ENCODE measurements around the gene ATF4. TPM values are rescaled to one million over a fixed set of nuclear protein-coding genes. Genes with fewer than 3 reads are reported as not detected.
A peak's percentile ranks its signal among the peaks of the same experiment; 100 is the strongest.

Gene ATF4
- total RNA-seq, 2 donors from 2014 or later = 301 to 320 TPM

GRCh38 chr22:39534591-39535356 lies 14.4 kb downstream of the ATF4 start:
- H3K27ac ChIP-seq = no peak overlapping the region
- no peak for DNase-seq (ENCODE audit: low spot score)
- H3K36me3 ChIP-seq = peaks cover 3% of the 10 kb centered on the region
- TF ChIP-seq CTCF (IDR thresholded peaks at IDR 0.05) = peak; percentile 89
- no peak overlapping the region for H3K4me3 ChIP-seq
- no peaks in the 10 kb centered on the region for H3K27me3 ChIP-seq (replicated peaks; ENCODE audit: insufficient read depth)
- H3K4me1 ChIP-seq (ENCODE audit: control insufficient read depth in 1 of 2, low read depth in 2 of 2) = peaks cover 16 to 31% of the 10 kb centered on the region in 2 donors
- no peaks in the 10 kb centered on the region for H3K9me3 ChIP-seq
- no peak for ATAC-seq (ENCODE audit: insufficient number of reproducible peaks, low FRiP score, low read depth)

- H3K4me3 ChIP-seq = no peak overlapping the region
- ATAC-seq (ENCODE audit: insufficient number of reproducible peaks, low FRiP score, low read depth) (no peak), DNase-seq (ENCODE audit: low spot score) (no peak)
- H3K4me1 ChIP-seq (ENCODE audit: control insufficient read depth in 1 of 2, low read depth in 2 of 2) = peaks cover 14 to 25% of the 10 kb centered on the region in 2 donors
- no peaks in the 10 kb centered on the region for H3K9me3 ChIP-seq
- no peak for TF ChIP-seq CTCF (IDR thresholded peaks at IDR 0.05)
- H3K36me3 ChIP-seq = no peaks in the 10 kb centered on the region
- no peak overlapping the region for H3K27ac ChIP-seq
- no peaks in the 10 kb centered on the region for H3K27me3 ChIP-seq (replicated peaks; ENCODE audit: insufficient read depth)
Measured at GRCh38 chr22:39535357-39535725, 15.0 kb downstream of the ATF4 start.

DNA sequence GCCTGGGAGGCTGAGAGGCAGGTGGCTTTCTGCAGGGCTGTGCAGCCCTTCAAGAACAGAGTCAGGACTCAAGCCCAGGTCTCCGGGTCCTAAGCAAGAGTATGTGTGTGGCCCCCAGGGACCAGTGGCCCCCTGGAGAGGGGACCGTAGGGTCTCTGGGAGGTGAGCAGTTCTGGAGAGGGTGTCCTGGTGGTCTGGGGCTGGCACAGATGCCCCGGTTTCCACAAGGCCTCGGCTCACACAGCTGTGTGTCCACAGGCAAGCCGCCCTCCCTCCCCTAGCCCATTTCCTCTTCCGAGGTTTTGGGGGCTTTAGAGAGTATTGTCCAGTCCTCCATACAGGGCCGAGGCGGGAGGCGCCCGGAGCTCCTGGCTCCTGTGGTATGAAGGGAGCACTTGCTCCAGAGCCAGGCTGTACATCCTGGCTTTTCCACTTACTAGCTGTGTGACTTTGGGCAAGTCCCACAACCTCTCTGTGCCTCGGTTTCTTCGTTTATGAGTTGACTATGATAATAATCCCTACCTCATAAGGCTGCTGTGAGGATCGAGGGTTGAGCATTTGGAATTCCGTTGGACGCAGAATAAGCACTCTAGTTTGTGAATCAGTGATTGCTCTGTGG lies 15.6 kb downstream of the ATF4 start:
- H3K27ac ChIP-seq = no peak overlapping the region
- H3K9me3 ChIP-seq = no peaks in the 10 kb centered on the region
- no peak for DNase-seq (ENCODE audit: low spot score)
- no peak for ATAC-seq (ENCODE audit: insufficient number of reproducible peaks, low FRiP score, low read depth)
- H3K4me1 ChIP-seq (ENCODE audit: control insufficient read depth in 1 of 2, low read depth in 2 of 2) = peaks cover 8 to 19% of the 10 kb centered on the region in 2 donors
- no peaks in the 10 kb centered on the region for H3K36me3 ChIP-seq
- no peaks in the 10 kb centered on the region for H3K27me3 ChIP-seq (replicated peaks; ENCODE audit: insufficient read depth)
- H3K4me3 ChIP-seq = no peak overlapping the region
- TF ChIP-seq CTCF (IDR thresholded peaks at IDR 0.05) = no peak

DNA sequence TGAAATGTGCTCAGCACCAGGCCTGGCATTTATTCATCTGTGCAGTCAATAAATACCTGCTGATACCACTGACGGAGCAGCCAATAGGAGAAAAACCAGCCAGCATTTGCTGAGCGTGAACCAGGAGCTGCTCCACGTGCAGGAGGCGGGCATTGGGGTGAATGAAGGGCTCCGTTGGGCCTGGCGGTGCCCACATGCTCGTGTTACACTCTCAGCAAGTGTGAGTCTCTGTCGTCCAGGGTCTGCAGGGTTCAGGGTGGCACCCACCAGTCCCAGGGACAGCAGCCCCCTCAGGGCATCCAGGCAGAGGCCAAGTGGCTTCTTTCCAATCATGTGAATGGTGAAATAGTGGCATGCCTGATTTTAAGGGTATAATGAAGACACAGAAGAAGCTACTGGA lies 16.3 kb downstream of the ATF4 start:
- DNase-seq (ENCODE audit: low spot score) (no peak), ATAC-seq (ENCODE audit: insufficient number of reproducible peaks, low FRiP score, low read depth) (no peak)
- no peak for TF ChIP-seq CTCF (IDR thresholded peaks at IDR 0.05)
- H3K36me3 ChIP-seq = no peaks in the 10 kb centered on the region
- no peaks in the 10 kb centered on the region for H3K9me3 ChIP-seq
- no peak overlapping the region for H3K27ac ChIP-seq
- H3K4me3 ChIP-seq = no peak overlapping the region
- H3K4me1 ChIP-seq (ENCODE audit: control insufficient read depth in 1 of 2, low read depth in 2 of 2) = peaks cover 0 to 11% of the 10 kb centered on the region in 2 donors
- H3K27me3 ChIP-seq (replicated peaks; ENCODE audit: insufficient read depth) = no peaks in the 10 kb centered on the region

- TF ChIP-seq CTCF (IDR thresholded peaks at IDR 0.05) = no peak
- H3K27me3 ChIP-seq (replicated peaks; ENCODE audit: insufficient read depth) = no peaks in the 10 kb centered on the region
- ATAC-seq (ENCODE audit: insufficient number of reproducible peaks, low FRiP score, low read depth) = no peak
- no peak overlapping the region for H3K27ac ChIP-seq
- DNase-seq (ENCODE audit: low spot score) = no peak
- H3K4me3 ChIP-seq = no peak overlapping the region
- no peaks in the 10 kb centered on the region for H3K36me3 ChIP-seq
- peaks cover 0 to 7% of the 10 kb centered on the region in 2 donors for H3K4me1 ChIP-seq (ENCODE audit: control insufficient read depth in 1 of 2, low read depth in 2 of 2)
- H3K9me3 ChIP-seq = no peaks in the 10 kb centered on the region
Measured at GRCh38 chr22:39537975-39538374, 17.6 kb downstream of the ATF4 start.

Measured in thoracic aorta (tissue), 2 donors.